Osteoblast (primary cell): Measurements from ENCODE around the gene RASGRF2. TPM values are rescaled to one million over a fixed set of nuclear protein-coding genes. Genes with fewer than 3 reads are reported as not detected.

ENCODE experiments used
- DNase-seq: peaks from one replicate; pipeline ENCODE4 v3.0.0; 2011; ENCODE audit warnings: low spot score, mixed read lengths; ENCODE audit not compliant: insufficient read length; ENCODE audit errors: missing footprints
- H2AFZ ChIP-seq: 2 replicates; pipeline ENCODE4 v1.6.0; 2011; ENCODE audit warnings: mild to moderate bottlenecking, low read length
- H3K27ac ChIP-seq: 2 replicates; pipeline ENCODE4 v1.5.1; 2011; ENCODE audit warnings: mild to moderate bottlenecking, low read depth, low read length, moderate library complexity
- H3K27me3 ChIP-seq: 2 replicates; pipeline ENCODE4 v1.6.0; 2012; ENCODE audit warnings: mild to moderate bottlenecking, control low read depth, inconsistent platforms, low read length, moderate library complexity; ENCODE audit not compliant: insufficient read depth
- H3K36me3 ChIP-seq: 2 replicates; pipeline ENCODE4 v1.5.1; 2011; ENCODE audit warnings: mild to moderate bottlenecking, low read length, control low read depth, moderate library complexity; ENCODE audit not compliant: insufficient read depth
- H3K4me1 ChIP-seq: 2 replicates; pipeline ENCODE4 v1.5.1; 2011; ENCODE audit warnings: mild to moderate bottlenecking, low read length, control low read depth, moderate library complexity; ENCODE audit not compliant: insufficient read depth
- H3K4me2 ChIP-seq: 2 replicates; pipeline ENCODE4 v1.6.0; 2011; ENCODE audit warnings: mild to moderate bottlenecking, low read length; ENCODE audit not compliant: insufficient read depth
- H3K4me3 ChIP-seq: fragments of 200-600 bp; sonication (generic); 3 replicates; pipeline ENCODE4 v1.5.1; 2012; ENCODE audit warnings: mild to moderate bottlenecking, low read length, inconsistent platforms; ENCODE audit not compliant: insufficient read depth
- H3K79me2 ChIP-seq: 2 replicates; pipeline ENCODE4 v1.6.0; 2012; ENCODE audit warnings: mild to moderate bottlenecking, low read length, control low read depth, inconsistent platforms; ENCODE audit not compliant: insufficient read depth
- H3K9me3 ChIP-seq: 2 replicates; pipeline ENCODE4 v1.5.1; 2011; ENCODE audit warnings: low read depth, low read length, control low read depth
- H4K20me1 ChIP-seq: 2 replicates; pipeline ENCODE4 v1.6.0; 2012; ENCODE audit warnings: mild to moderate bottlenecking, low read length, control low read depth; ENCODE audit not compliant: insufficient read depth
- CTCF ChIP-seq: IDR thresholded peaks from 2 replicates; pipeline ENCODE4 v1.5.1; 2011; ENCODE audit warnings: mild to moderate bottlenecking, low read depth, low read length, moderate library complexity; ENCODE audit errors: extremely low read depth
- total RNA-seq: library from RNA; depleted of rRNA; stranded (reverse); fragments of >200 nt; gene quantifications from 2 replicates; pipeline ENCODE4 v1.2.3, GENCODE V29; 2012

The RASGRF2 gene
- total RNA-seq, 1 donor = under 0.01 TPM

GRCh38 chr5:81162501-81162900 lies 202.3 kb downstream of the RASGRF2 start:
- H3K4me2 ChIP-seq = no peak overlapping the region
- H3K79me2 ChIP-seq = no peaks in the 10 kb centered on the region
- H3K4me3 ChIP-seq = no peak overlapping the region
- H3K9me3 ChIP-seq = no peaks in the 10 kb centered on the region
- H4K20me1 ChIP-seq = no peaks in the 10 kb centered on the region
- peaks cover 3% of the 10 kb centered on the region for H3K27me3 ChIP-seq
- no peaks in the 10 kb centered on the region for H3K36me3 ChIP-seq
- H3K27ac ChIP-seq = no peak overlapping the region
- TF ChIP-seq CTCF = no peak
- H3K4me1 ChIP-seq = no peaks in the 10 kb centered on the region
- DNase-seq = no peak
- no peak overlapping the region for H2AFZ ChIP-seq

GRCh38 chr5:81163651-81164050 lies 203.5 kb downstream of the RASGRF2 start:
- no peak for TF ChIP-seq CTCF
- DNase-seq = no peak
- Histone ChIP-seq H3K27ac (no peak overlapping the region), H4K20me1 (no peaks in the 10 kb centered on the region), H3K9me3 (no peaks in the 10 kb centered on the region), H3K79me2 (no peaks in the 10 kb centered on the region), H3K4me3 (no peak overlapping the region), H3K36me3 (no peaks in the 10 kb centered on the region), H3K4me2 (no peak overlapping the region), H3K27me3 (peaks cover 3% of the 10 kb centered on the region), H3K4me1 (no peaks in the 10 kb centered on the region), H2AFZ (no peak overlapping the region)

GRCh38 chr5:81164476-81164875 lies 204.3 kb downstream of the RASGRF2 start:
- H3K4me3 ChIP-seq = no peak overlapping the region
- H3K27me3 ChIP-seq = peaks cover 3% of the 10 kb centered on the region
- H3K79me2 ChIP-seq = no peaks in the 10 kb centered on the region
- no peak for DNase-seq
- no peaks in the 10 kb centered on the region for H3K9me3 ChIP-seq
- no peaks in the 10 kb centered on the region for H3K4me1 ChIP-seq
- H2AFZ ChIP-seq = no peak overlapping the region
- no peak overlapping the region for H3K27ac ChIP-seq
- no peak overlapping the region for H3K4me2 ChIP-seq
- H3K36me3 ChIP-seq = no peaks in the 10 kb centered on the region
- no peaks in the 10 kb centered on the region for H4K20me1 ChIP-seq
- TF ChIP-seq CTCF = no peak

GRCh38 chr5:81164936-81165335 lies 204.8 kb downstream of the RASGRF2 start:
- H3K4me1 ChIP-seq = no peaks in the 10 kb centered on the region
- H3K4me2 ChIP-seq = no peak overlapping the region
- H3K4me3 ChIP-seq = no peak overlapping the region
- peaks cover 3% of the 10 kb centered on the region for H3K27me3 ChIP-seq
- no peaks in the 10 kb centered on the region for H3K79me2 ChIP-seq
- peak; percentile 53 for DNase-seq
- H3K9me3 ChIP-seq = no peaks in the 10 kb centered on the region
- H2AFZ ChIP-seq = peak overlapping the region; percentile 53
- no peak overlapping the region for H3K27ac ChIP-seq
- TF ChIP-seq CTCF = no peak
- no peaks in the 10 kb centered on the region for H3K36me3 ChIP-seq
- no peaks in the 10 kb centered on the region for H4K20me1 ChIP-seq
